Mucosa of rectum (tissue), 2 donors: Measurements from ENCODE around the gene PSME3IP1.
"Not testable (repeated sequence)": the region's sequence is repeated elsewhere in the genome, so short reads cannot be mapped to it uniquely, and the experiment has no call there.

Experiments used
- H3K27ac ChIP-seq, 2 donors: one replicate each; pipeline ENCODE4 v1.7.0; 2013; ENCODE audit warnings: inconsistent platforms in 2 of 2, low read depth in 2 of 2, low read length in 2 of 2
- H3K27me3 ChIP-seq, 2 donors: one replicate each; pipeline ENCODE4 v1.7.0; 2013; ENCODE audit warnings: low read length in 2 of 2; ENCODE audit not compliant: control insufficient read depth in 2 of 2, insufficient read depth in 2 of 2
- H3K36me3 ChIP-seq, 2 donors: one replicate each; pipeline ENCODE4 v1.7.0; 2013; ENCODE audit warnings: low read length in 2 of 2; ENCODE audit not compliant: control insufficient read depth in 2 of 2, insufficient read depth in 2 of 2
- H3K4me1 ChIP-seq, 2 donors: one replicate each; pipeline ENCODE4 v1.7.0; 2013; ENCODE audit warnings: low read length in 2 of 2, mild to moderate bottlenecking in 1 of 2; ENCODE audit not compliant: control insufficient read depth in 2 of 2, insufficient read depth in 2 of 2
- H3K4me3 ChIP-seq, 2 donors: one replicate each; pipeline ENCODE4 v1.7.0; 2013; ENCODE audit warnings: low read length in 2 of 2
- H3K9ac ChIP-seq, 2 donors: one replicate each; pipeline ENCODE4 v1.7.0; 2013; ENCODE audit warnings: low read length in 2 of 2, low read depth in 1 of 2, mild to moderate bottlenecking in 1 of 2
- H3K9me3 ChIP-seq, 2 donors: one replicate each; pipeline ENCODE4 v1.7.0; 2013; ENCODE audit warnings: low read length in 2 of 2; ENCODE audit not compliant: control insufficient read depth in 2 of 2
- donor health status: healthy.
- donor health status: Normal muscosa, but diverticular disease.

The PSME3IP1 gene

GRCh38 chr16:57200321-57200720 is 14.5 kb upstream of the PSME3IP1 start:
- not testable (repeated sequence) for H3K27ac ChIP-seq, H3K9me3 ChIP-seq, H3K4me1 ChIP-seq, H3K27me3 ChIP-seq, H3K9ac ChIP-seq, H3K4me3 ChIP-seq
- H3K36me3 ChIP-seq = peaks cover 11% of the 10 kb centered on the region in 2 donors

- H3K27ac ChIP-seq = no peak overlapping the region
Observed at GRCh38 chr16:57196753-57197152, 10.9 kb upstream of the PSME3IP1 start.

GRCh38 chr16:57196286-57196685 is 10.4 kb upstream of the PSME3IP1 start:
- Histone ChIP-seq H3K4me3 (no peak overlapping the region), H3K4me1 (no peaks in the 10 kb centered on the region), H3K9me3 (no peaks in the 10 kb centered on the region)

More at GRCh38 chr16:57196753-57197152, 10.9 kb upstream of the PSME3IP1 start:
- Histone ChIP-seq H3K4me1 (no peaks in the 10 kb centered on the region), H3K27me3 (no peaks in the 10 kb centered on the region), H3K9me3 (no peaks in the 10 kb centered on the region), H3K9ac (no peak overlapping the region), H3K36me3 (no peaks in the 10 kb centered on the region), H3K4me3 (no peak overlapping the region)

GRCh38 chr16:57194512-57194911 is 8.7 kb upstream of the PSME3IP1 start:
- no peaks in the 10 kb centered on the region for H3K36me3 ChIP-seq
- H3K27me3 ChIP-seq = no peaks in the 10 kb centered on the region
- H3K9me3 ChIP-seq = no peaks in the 10 kb centered on the region
- no peak overlapping the region for H3K27ac ChIP-seq
- H3K4me1 ChIP-seq = no peaks in the 10 kb centered on the region
- no peak overlapping the region for H3K9ac ChIP-seq
- H3K4me3 ChIP-seq = no peak overlapping the region

More at GRCh38 chr16:57196286-57196685, 10.4 kb upstream of the PSME3IP1 start:
- Histone ChIP-seq H3K36me3 (no peaks in the 10 kb centered on the region), H3K9ac (no peak overlapping the region), H3K27me3 (no peaks in the 10 kb centered on the region), H3K27ac (no peak overlapping the region)

- no peak overlapping the region for H3K27ac ChIP-seq
- H3K4me3 ChIP-seq = no peak overlapping the region
- no peaks in the 10 kb centered on the region for H3K9me3 ChIP-seq
- no peak overlapping the region for H3K9ac ChIP-seq
- H3K36me3 ChIP-seq = no peaks in the 10 kb centered on the region
- no peaks in the 10 kb centered on the region for H3K27me3 ChIP-seq
- H3K4me1 ChIP-seq = peaks cover 3 to 6% of the 10 kb centered on the region in 2 donors
Observed at GRCh38 chr16:57192720-57193486, 7.1 kb upstream of the PSME3IP1 start.

GRCh38 chr16:57192146-57192545 is 6.3 kb upstream of the PSME3IP1 start:
- Histone ChIP-seq H3K36me3 (no peaks in the 10 kb centered on the region), H3K9me3 (no peaks in the 10 kb centered on the region), H3K4me3 (no peak overlapping the region), H3K4me1 (peaks cover 7 to 12% of the 10 kb centered on the region in 2 donors), H3K27me3 (no peaks in the 10 kb centered on the region), H3K9ac (no peak overlapping the region), H3K27ac (no peak overlapping the region)

GRCh38 chr16:57191056-57191571 is 5.3 kb upstream of the PSME3IP1 start:
- H3K9ac ChIP-seq = no peak overlapping the region
- peaks cover 7 to 14% of the 10 kb centered on the region in 2 donors for H3K4me1 ChIP-seq
- H3K36me3 ChIP-seq = no peaks in the 10 kb centered on the region
- H3K27me3 ChIP-seq = no peaks in the 10 kb centered on the region
- no peak overlapping the region for H3K27ac ChIP-seq
- no peaks in the 10 kb centered on the region for H3K9me3 ChIP-seq
- H3K4me3 ChIP-seq = no peak overlapping the region

GRCh38 chr16:57190136-57190535 is 4.3 kb upstream of the PSME3IP1 start:
- Histone ChIP-seq H3K27me3 (no peaks in the 10 kb centered on the region), H3K9me3 (no peaks in the 10 kb centered on the region), H3K4me3 (no peak overlapping the region), H3K9ac (no peak overlapping the region), H3K36me3 (no peaks in the 10 kb centered on the region), H3K27ac (no peak overlapping the region), H3K4me1 (peaks cover 8 to 15% of the 10 kb centered on the region in 2 donors)

GRCh38 chr16:57189527-57189926 is 3.7 kb upstream of the PSME3IP1 start:
- peaks cover 15 to 21% of the 10 kb centered on the region in 2 donors for H3K4me1 ChIP-seq
- not testable (repeated sequence) for H3K9me3 ChIP-seq, H3K4me3 ChIP-seq, H3K27me3 ChIP-seq, H3K36me3 ChIP-seq, H3K9ac ChIP-seq, H3K27ac ChIP-seq

GRCh38 chr16:57188711-57189002 is 2.8 kb upstream of the PSME3IP1 start:
- Histone ChIP-seq H3K27ac (no peak overlapping the region), H3K36me3 (no peaks in the 10 kb centered on the region), H3K27me3 (no peaks in the 10 kb centered on the region), H3K4me1 (peaks cover 17 to 23% of the 10 kb centered on the region in 2 donors), H3K9ac (no peak overlapping the region), H3K9me3 (no peaks in the 10 kb centered on the region), H3K4me3 (no peak overlapping the region)
